Measurements from ENCODE around the gene FCRLA. TPM values are rescaled to one million over a fixed set of nuclear protein-coding genes. Genes with fewer than 3 reads are reported as not detected.
"Not testable (repeated sequence)": the region's sequence is repeated elsewhere in the genome, so short reads cannot be mapped to it uniquely, and the experiment has no call there.

Gene FCRLA
- total RNA-seq, 1 experiment from 2014 or later, result 0.25 TPM

- H3K4me2 ChIP-seq (ENCODE audit: low read length); DNase-seq (ENCODE audit: low read depth, low spot score); POLR2A ChIA-PET; H3K79me2 ChIP-seq (ENCODE audit: insufficient read depth, low read length); H3K9ac ChIP-seq (ENCODE audit: low read length); H3K27me3 ChIP-seq (ENCODE audit: insufficient read depth, low read length); H3K4me3 ChIP-seq (replicated peaks in 1 of 2; ENCODE audit: low read depth in 1 of 2, low read length in 2 of 2); CTCF ChIA-PET; H3K4me1 ChIP-seq (ENCODE audit: control insufficient read depth in 1 of 2, insufficient read depth in 2 of 2, low read length in 2 of 2); ATAC-seq; H3K36me3 ChIP-seq (ENCODE audit: control insufficient read depth in 1 of 2, insufficient read depth in 2 of 2, low read length in 2 of 2); H3K9me2 ChIP-seq (ENCODE audit: insufficient read depth); H3K27ac ChIP-seq (ENCODE audit: low read depth, low read length); H2AFZ ChIP-seq (ENCODE audit: low read depth, low read length, poor library complexity, severe bottlenecking); BruUV-seq (replicated peaks); RAD21 ChIA-PET (ENCODE audit: low non-redundant PET in 1 of 2, low total read pairs in 2 of 2, uncharacterized antibody in 2 of 2, unreplicated experiment in 2 of 2); H4K20me1 ChIP-seq (ENCODE audit: insufficient read depth); intact Hi-C loops (cut with micrococcal nuclease); H3K9me3 ChIP-seq (ENCODE audit: control insufficient read depth in 1 of 2, insufficient read depth in 1 of 2, low read depth in 1 of 2, low read length in 2 of 2): not testable (repeated sequence)
Observed at GRCh38 chr1:161673437-161673836, 33.6 kb upstream of the FCRLA start.

- intact Hi-C loops (cut with micrococcal nuclease); H3K36me3 ChIP-seq (ENCODE audit: control insufficient read depth in 1 of 2, insufficient read depth in 2 of 2, low read length in 2 of 2); RAD21 ChIA-PET (ENCODE audit: low non-redundant PET in 1 of 2, low total read pairs in 2 of 2, uncharacterized antibody in 2 of 2, unreplicated experiment in 2 of 2); H3K4me3 ChIP-seq (replicated peaks in 1 of 2; ENCODE audit: low read depth in 1 of 2, low read length in 2 of 2); H4K20me1 ChIP-seq (ENCODE audit: insufficient read depth); H3K9ac ChIP-seq (ENCODE audit: low read length); H3K79me2 ChIP-seq (ENCODE audit: insufficient read depth, low read length); H3K4me2 ChIP-seq (ENCODE audit: low read length); CTCF ChIA-PET; BruUV-seq (replicated peaks); H3K27me3 ChIP-seq (ENCODE audit: insufficient read depth, low read length); POLR2A ChIA-PET; ATAC-seq; H3K4me1 ChIP-seq (ENCODE audit: control insufficient read depth in 1 of 2, insufficient read depth in 2 of 2, low read length in 2 of 2); DNase-seq (ENCODE audit: low read depth, low spot score); H3K27ac ChIP-seq (ENCODE audit: low read depth, low read length); H2AFZ ChIP-seq (ENCODE audit: low read depth, low read length, poor library complexity, severe bottlenecking); H3K9me3 ChIP-seq (ENCODE audit: control insufficient read depth in 1 of 2, insufficient read depth in 1 of 2, low read depth in 1 of 2, low read length in 2 of 2); H3K9me2 ChIP-seq (ENCODE audit: insufficient read depth): not testable (repeated sequence)
Observed at GRCh38 chr1:161674447-161674846, 32.6 kb upstream of the FCRLA start.

- H3K9me3 ChIP-seq (ENCODE audit: control insufficient read depth in 1 of 2, insufficient read depth in 1 of 2, low read depth in 1 of 2, low read length in 2 of 2); H3K4me3 ChIP-seq (replicated peaks in 1 of 2; ENCODE audit: low read depth in 1 of 2, low read length in 2 of 2); DNase-seq (ENCODE audit: low read depth, low spot score); BruUV-seq (replicated peaks); H3K4me2 ChIP-seq (ENCODE audit: low read length); RAD21 ChIA-PET (ENCODE audit: low non-redundant PET in 1 of 2, low total read pairs in 2 of 2, uncharacterized antibody in 2 of 2, unreplicated experiment in 2 of 2); CTCF ChIA-PET; H3K79me2 ChIP-seq (ENCODE audit: insufficient read depth, low read length); intact Hi-C loops (cut with micrococcal nuclease); H3K9ac ChIP-seq (ENCODE audit: low read length); H3K27ac ChIP-seq (ENCODE audit: low read depth, low read length); H3K9me2 ChIP-seq (ENCODE audit: insufficient read depth); H2AFZ ChIP-seq (ENCODE audit: low read depth, low read length, poor library complexity, severe bottlenecking); H3K36me3 ChIP-seq (ENCODE audit: control insufficient read depth in 1 of 2, insufficient read depth in 2 of 2, low read length in 2 of 2); ATAC-seq; H3K4me1 ChIP-seq (ENCODE audit: control insufficient read depth in 1 of 2, insufficient read depth in 2 of 2, low read length in 2 of 2); POLR2A ChIA-PET; H3K27me3 ChIP-seq (ENCODE audit: insufficient read depth, low read length); H4K20me1 ChIP-seq (ENCODE audit: insufficient read depth): not testable (repeated sequence)
Observed at GRCh38 chr1:161674908-161675307, 32.1 kb upstream of the FCRLA start.
